Measurements from ENCODE around the gene SYTL2. TPM values are rescaled to one million over a fixed set of nuclear protein-coding genes. Genes with fewer than 3 reads are reported as not detected.

Gene SYTL2
- total RNA-seq, 4 donors from 2014 or later = 11.6 to 18.6 (median 14.5) TPM

GRCh38 chr11:85848556-85848955 lies 37.6 kb upstream of the SYTL2 start:
- WGBS = 95% methylated on average over 2 of the region's 2 CpGs

DNA sequence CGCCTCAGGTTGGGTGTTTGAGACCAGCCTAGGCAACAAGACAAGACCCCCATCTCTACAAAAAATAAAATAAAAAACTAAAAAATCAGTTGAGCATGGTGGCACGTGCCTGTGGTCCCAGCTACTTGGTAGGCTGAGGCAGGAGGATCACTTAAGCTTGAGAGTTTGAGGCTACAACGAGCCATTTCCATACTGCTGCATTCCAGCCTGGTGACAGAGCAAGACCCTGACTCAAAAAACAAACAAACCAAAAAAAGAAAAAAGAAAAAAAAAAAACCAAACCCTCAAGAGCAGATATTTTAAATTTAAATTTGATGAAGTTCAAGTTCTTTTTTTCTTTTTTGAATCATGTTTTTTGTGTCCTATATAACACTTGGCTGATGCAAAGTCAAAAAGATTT lies 37.1 kb upstream of the SYTL2 start:
- Histone ChIP-seq H3K36me3 (no peaks in the 10 kb centered on the region), H3K27me3 (no peaks in the 10 kb centered on the region), H3K4me1 (peaks cover 4% of the 10 kb centered on the region), H3K9me3 (no peaks in the 10 kb centered on the region), H3K4me3 (no peak overlapping the region), H3K27ac (no peak overlapping the region)
- no peak for DNase-seq (ENCODE audit: low spot score in 2 of 2)
- WGBS = 95% methylated on average over 3 of the region's 3 CpGs
- TF ChIP-seq, protein P1, sequence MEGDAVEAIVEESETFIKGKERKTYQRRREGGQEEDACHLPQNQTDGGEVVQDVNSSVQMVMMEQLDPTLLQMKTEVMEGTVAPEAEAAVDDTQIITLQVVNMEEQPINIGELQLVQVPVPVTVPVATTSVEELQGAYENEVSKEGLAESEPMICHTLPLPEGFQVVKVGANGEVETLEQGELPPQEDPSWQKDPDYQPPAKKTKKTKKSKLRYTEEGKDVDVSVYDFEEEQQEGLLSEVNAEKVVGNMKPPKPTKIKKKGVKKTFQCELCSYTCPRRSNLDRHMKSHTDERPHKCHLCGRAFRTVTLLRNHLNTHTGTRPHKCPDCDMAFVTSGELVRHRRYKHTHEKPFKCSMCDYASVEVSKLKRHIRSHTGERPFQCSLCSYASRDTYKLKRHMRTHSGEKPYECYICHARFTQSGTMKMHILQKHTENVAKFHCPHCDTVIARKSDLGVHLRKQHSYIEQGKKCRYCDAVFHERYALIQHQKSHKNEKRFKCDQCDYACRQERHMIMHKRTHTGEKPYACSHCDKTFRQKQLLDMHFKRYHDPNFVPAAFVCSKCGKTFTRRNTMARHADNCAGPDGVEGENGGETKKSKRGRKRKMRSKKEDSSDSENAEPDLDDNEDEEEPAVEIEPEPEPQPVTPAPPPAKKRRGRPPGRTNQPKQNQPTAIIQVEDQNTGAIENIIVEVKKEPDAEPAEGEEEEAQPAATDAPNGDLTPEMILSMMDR (IDR thresholded peaks at IDR 0.05) = no peak
- no peak for TF ChIP-seq EP300 (IDR thresholded peaks at IDR 0.05)
- no peak for TF ChIP-seq POLR2A (IDR thresholded peaks at IDR 0.05)
- no peak for TF ChIP-seq POLR2AphosphoS5 (IDR thresholded peaks at IDR 0.05)

More at GRCh38 chr11:85848556-85848955, 37.6 kb upstream of the SYTL2 start:
- no peak for DNase-seq (ENCODE audit: low spot score in 2 of 2)
- H3K9me3 ChIP-seq = no peaks in the 10 kb centered on the region
- no peaks in the 10 kb centered on the region for H3K27me3 ChIP-seq
- peaks cover 4% of the 10 kb centered on the region for H3K4me1 ChIP-seq
- H3K27ac ChIP-seq = no peak overlapping the region
- no peak for TF ChIP-seq EP300 (IDR thresholded peaks at IDR 0.05)
- TF ChIP-seq POLR2AphosphoS5 (IDR thresholded peaks at IDR 0.05) = no peak
- TF ChIP-seq POLR2A (IDR thresholded peaks at IDR 0.05) = no peak
- TF ChIP-seq, protein P1 (IDR thresholded peaks at IDR 0.05) = no peak
- no peak overlapping the region for H3K4me3 ChIP-seq
- no peaks in the 10 kb centered on the region for H3K36me3 ChIP-seq

DNA sequence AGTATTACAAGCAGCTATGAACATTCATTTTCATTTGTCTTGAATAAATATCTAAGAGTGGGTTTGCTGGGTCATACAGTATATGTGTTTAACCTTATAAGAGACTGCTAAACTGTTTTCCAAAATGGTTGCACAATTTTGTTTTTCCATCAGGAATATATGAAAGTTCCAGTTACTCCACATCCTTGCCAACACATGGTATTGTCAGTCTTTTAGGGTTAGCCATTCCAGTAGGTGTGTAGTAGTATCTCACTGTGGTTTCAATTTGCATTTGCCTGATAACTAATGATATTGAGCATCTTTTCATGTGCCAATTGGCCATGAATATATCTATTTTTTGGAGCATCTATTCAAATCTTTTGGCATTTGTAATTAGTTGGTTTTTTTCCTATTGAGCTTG lies 36.5 kb upstream of the SYTL2 start:
- H3K27ac ChIP-seq = no peak overlapping the region
- TF ChIP-seq POLR2A (IDR thresholded peaks at IDR 0.05) (no peak), POLR2AphosphoS5 (IDR thresholded peaks at IDR 0.05) (no peak), EP300 (IDR thresholded peaks at IDR 0.05) (no peak)
- TF ChIP-seq, protein P1 (IDR thresholded peaks at IDR 0.05) = no peak
- H3K4me3 ChIP-seq = no peak overlapping the region
- H3K36me3 ChIP-seq = no peaks in the 10 kb centered on the region
- no peak for DNase-seq (ENCODE audit: low spot score in 2 of 2)
- H3K27me3 ChIP-seq = no peaks in the 10 kb centered on the region
- peaks cover 4% of the 10 kb centered on the region for H3K4me1 ChIP-seq
- no peaks in the 10 kb centered on the region for H3K9me3 ChIP-seq

GRCh38 chr11:85845124-85845631 lies 34.2 kb upstream of the SYTL2 start:
- H3K4me3 ChIP-seq = no peak overlapping the region
- no peak for TF ChIP-seq POLR2AphosphoS5 (IDR thresholded peaks at IDR 0.05)
- TF ChIP-seq POLR2A (IDR thresholded peaks at IDR 0.05) = no peak
- TF ChIP-seq, protein P1 (IDR thresholded peaks at IDR 0.05) = no peak
- no peak for TF ChIP-seq EP300 (IDR thresholded peaks at IDR 0.05)
- H3K9me3 ChIP-seq = no peaks in the 10 kb centered on the region
- DNase-seq (ENCODE audit: low spot score in 2 of 2) = no peak
- H3K27me3 ChIP-seq = no peaks in the 10 kb centered on the region
- WGBS = 94% methylated on average over 1 of the region's 1 CpG
- H3K36me3 ChIP-seq = no peaks in the 10 kb centered on the region
- no peak overlapping the region for H3K27ac ChIP-seq
- peaks cover 4% of the 10 kb centered on the region for H3K4me1 ChIP-seq

DNA sequence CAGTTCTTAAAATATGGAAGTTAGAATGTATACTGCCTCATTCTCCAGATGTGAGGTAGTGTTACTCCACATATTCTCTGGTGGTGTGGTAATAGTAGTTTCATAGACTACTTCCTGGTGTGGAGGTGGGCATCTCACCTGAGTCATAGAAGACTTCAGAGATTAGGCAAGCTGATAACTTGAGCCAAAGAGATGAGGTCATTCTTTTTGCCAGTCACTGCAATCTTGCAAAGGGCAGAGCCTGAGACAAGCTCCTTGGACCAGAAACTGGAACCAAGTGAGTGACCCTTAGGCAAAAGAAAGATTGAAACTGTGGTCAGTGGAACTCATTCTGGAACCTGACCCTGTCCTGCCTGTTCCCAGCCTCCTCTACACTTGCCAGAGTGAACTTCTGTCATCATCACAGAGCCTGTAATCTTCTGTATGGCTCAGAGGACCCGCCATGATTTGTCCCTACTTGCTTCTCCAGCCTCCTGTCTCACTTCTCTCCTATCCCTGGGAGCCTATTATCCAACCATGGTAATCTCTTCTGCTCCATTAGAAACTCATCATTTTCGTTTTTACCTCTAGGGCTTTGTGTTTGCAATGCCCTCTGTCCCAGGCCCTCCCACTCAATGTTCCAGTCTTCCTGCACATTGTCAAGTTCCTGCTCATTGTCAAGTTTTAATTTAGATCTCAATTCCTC lies 33.6 kb upstream of the SYTL2 start:
- no peak for DNase-seq (ENCODE audit: low spot score in 2 of 2)

More for the DNA sequence above, 33.6 kb upstream of the SYTL2 start:
- H3K36me3 ChIP-seq = no peaks in the 10 kb centered on the region
- peaks cover 4% of the 10 kb centered on the region for H3K4me1 ChIP-seq
- H3K27me3 ChIP-seq = no peaks in the 10 kb centered on the region
- WGBS = 53% methylated on average over 2 of the region's 2 CpGs
- H3K4me3 ChIP-seq = no peak overlapping the region
- no peak overlapping the region for H3K27ac ChIP-seq
- H3K9me3 ChIP-seq = no peaks in the 10 kb centered on the region
- TF ChIP-seq POLR2AphosphoS5 (IDR thresholded peaks at IDR 0.05) (no peak), POLR2A (IDR thresholded peaks at IDR 0.05) (no peak), EP300 (IDR thresholded peaks at IDR 0.05) (no peak)
- TF ChIP-seq, protein P1 (IDR thresholded peaks at IDR 0.05) = no peak
